Measurements from ENCODE around the gene IQCE.

Gene IQCE, protein sequence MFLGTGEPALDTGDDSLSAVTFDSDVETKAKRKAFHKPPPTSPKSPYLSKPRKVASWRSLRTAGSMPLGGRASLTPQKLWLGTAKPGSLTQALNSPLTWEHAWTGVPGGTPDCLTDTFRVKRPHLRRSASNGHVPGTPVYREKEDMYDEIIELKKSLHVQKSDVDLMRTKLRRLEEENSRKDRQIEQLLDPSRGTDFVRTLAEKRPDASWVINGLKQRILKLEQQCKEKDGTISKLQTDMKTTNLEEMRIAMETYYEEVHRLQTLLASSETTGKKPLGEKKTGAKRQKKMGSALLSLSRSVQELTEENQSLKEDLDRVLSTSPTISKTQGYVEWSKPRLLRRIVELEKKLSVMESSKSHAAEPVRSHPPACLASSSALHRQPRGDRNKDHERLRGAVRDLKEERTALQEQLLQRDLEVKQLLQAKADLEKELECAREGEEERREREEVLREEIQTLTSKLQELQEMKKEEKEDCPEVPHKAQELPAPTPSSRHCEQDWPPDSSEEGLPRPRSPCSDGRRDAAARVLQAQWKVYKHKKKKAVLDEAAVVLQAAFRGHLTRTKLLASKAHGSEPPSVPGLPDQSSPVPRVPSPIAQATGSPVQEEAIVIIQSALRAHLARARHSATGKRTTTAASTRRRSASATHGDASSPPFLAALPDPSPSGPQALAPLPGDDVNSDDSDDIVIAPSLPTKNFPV

DNA sequence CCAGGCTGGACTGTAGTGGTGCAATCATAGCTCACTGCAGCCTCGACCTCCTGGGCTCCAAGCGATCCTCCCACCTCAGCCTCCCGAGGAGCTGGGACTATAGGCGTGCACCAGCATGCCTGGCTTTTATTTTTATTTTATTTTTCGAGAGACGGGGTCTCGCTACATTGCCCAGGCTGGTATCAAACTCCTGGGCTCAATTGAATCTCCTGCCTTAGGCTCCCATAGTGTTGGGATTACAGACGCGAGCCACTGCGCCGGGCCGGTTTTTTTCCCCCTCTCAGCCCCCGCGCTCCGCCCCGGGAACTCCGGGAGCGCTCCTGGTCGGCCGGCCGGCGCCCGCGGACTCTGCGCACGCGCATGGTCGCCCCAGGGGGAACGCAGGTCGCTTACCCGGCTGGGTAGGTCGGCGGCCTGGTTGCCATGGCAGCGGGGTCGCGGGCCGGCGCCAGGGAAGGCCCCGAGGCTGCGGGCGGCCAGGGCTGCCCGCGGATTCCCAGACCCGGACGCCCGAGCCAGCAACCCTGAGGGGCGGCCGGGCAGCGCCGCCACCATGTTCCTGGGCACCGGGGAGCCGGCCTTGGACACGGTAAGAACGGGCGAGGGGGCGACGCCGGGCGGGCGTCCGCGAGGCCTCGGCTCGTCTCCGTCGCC is at the start of gene IQCE:
Gene IQCE (plus strand): TSS at position 351 of the 654 bp plus-strand sequence. CDS start 203 bp downstream, at position 554.
- DNase-seq (ENCODE audit: low read depth): peak; percentile 84

DNA sequence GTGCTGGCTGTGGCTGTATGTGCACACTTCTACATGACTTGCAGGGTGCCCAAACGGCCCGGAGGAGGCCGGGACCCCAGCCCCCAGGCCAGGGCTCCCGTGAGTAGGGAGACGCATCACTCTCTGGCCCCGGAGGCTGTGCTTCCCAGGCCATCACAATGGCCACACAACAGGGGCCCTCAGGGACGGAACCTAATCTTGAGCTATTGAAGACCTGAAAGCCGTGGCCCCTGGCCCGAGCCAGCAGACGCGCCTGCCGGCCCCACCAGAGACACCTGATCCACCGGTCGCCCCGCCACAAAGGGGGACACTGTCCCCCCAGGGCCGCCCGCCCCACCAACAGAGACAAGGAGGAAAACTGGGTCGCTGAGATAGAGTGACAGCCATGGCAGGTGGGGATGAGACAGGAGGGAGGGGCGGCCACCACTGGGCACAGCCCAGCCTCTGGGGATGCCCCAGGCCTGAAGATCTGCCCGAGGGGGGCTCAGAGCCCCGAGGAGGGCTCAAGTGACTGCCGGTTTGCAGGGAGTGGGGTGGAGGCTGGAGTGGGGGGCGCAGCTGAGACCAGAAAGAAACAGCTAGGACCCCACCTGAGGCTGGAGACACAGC is 49.4 kb upstream of the IQCE start:
- no peak for DNase-seq (ENCODE audit: low read depth)

DNA sequence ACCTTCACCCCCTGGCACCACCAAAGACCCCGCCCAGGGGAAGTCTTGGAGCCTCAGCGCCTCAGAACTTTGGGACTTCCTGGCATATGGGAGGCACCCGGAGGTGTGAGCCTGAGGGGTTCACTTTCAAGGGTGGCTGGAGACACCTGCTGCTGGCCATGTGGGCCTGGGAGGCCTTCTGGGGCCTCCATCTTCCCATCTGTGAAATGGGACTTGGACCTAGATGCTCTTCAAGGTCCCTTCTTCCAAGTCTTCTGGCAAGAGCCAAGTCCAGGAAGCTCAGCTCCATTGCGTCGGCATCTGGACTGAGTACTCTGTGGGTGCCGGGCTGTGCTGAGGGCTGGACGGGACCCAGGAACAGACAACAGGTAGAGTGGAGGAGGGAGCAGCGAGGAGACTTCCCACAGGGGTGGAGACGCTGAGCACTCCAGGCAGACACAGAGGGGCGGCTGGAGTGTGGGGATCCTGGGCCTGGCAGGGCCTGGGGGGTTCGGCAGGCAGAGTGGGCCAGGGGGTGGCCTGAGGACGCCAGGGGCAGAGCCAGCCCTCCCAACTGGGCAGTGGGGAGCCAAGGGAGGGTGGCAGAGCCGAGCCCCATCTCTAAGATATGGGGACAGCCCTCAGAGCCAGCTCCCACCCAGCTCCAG is 48.5 kb upstream of the IQCE start:
- DNase-seq (ENCODE audit: low read depth): no peak

DNA sequence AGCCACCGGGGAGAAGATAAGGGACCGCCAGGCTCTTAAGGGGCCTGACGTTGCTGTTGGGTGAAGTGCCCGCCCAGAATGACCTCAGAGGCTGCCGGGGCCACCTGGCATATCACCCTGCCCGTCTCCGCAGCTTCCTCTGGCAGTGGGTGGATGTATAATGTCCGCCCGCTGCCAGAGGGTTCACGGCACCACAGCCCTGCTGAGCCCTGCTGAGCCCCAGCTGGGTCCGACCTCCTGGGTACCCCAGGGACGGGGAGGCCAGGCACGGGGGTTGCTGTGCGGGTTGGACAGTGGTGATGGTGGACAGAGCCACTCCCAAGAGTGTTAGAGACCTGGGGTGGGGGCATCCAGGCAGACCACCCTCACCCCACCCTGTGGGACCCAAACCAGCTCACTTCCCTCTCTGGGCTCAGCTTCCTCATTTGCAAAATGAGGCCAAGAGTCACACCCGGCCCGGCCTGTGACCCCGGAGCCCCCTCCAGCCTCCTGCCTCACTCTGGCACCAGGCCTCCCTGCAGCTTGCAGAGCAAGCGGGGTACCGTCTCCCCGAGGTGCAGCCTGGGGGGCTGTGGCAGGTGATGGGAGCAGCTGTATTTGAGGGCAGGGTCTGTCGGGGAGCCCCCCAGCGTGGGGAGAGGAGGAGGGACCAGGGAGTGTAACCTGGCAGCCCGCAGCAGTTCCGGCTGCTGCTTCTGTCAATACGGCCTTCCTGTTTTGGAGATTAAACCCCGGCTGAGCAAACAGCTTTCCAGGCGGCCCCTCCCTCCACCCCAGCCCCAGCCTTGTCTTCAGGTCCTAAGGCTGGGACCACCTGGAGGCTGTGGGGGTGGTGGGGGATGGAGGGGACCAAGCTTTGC is 47.6 kb upstream of the IQCE start:
- no peak for DNase-seq (ENCODE audit: low read depth)

DNA sequence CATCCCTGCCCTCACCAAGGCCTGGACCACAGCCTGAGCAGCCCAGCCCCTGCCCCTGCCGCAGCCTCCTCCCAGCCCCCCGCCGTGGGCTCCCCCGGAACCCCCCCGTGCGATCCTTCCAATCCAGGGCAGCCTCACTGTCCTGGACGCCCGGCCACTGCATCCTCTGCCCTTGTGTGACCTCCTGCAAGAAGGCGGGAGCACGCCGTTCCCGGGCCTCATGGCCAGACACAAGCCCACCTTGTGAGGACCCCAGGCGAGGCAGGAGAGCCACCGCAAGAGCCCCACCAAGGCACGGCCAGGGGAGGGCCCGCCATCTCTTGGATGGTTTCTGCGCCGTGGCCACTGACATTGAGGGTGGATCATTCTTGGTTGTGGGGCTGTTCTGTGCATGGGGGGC is 47.0 kb upstream of the IQCE start:
- DNase-seq (ENCODE audit: low read depth): no peak

DNA sequence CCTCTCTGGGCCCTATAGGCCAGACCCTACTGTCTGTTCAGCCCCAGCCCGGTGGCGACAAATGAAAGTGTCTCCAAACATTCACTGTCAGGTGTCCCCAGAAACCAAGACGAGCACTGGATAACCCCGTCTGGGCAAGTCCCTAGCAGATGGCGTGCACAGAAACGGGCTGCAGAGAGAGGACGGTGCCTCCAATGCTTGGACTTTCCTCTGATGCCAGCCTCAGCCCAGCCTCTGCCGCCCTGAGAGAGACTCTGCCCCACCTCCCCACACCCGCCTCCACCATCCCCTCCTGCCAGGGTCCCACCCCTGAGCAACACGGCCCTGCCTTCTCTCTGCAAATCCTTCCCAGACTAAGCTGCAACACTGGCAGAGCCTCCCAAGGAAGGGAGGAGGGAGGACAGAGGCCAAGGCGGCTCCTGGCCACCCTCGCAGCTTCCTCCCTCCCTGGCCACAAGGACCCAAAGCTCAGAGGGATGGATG is 46.6 kb upstream of the IQCE start:
- DNase-seq (ENCODE audit: low read depth): no peak

DNA sequence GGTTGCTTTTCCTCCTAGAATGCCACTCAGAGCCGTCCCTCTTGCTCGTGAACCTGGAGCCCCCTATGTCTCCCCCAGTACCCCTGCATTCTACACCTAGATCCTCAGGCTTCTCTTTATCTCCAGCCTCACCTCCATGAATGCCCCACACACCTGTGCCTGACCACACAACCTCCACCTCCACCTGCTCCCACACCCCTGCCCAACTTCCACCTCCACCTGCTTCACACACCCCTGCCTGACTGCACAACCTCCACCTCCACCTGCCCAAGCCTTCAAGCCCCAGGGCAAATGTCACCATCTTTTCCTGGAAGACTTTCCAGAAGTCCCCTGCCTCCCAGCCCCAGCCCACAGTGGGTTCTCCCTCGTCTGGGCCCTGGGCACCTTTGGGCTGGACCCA is 46.1 kb upstream of the IQCE start:
- no peak for DNase-seq (ENCODE audit: low read depth)

DNA sequence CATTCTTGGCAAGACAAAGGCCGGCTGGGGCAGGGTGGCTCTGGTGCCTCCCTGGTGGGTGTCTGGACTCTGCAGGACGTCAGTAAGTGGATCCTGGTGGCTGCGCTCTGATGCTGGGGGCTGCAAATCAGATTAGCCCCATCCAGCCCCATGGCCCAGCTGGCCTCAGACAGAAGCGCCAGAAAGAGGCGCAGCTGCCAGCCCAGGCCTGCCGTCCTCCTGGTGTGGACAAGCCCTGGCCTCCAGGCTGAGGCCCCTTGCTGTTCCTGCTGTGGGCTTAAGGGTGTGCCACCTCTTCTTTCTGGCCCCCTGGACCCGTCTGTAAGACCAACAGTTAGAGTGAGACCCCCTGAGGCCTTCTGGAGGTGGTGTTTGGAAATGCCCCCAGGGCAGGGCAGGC is 45.1 kb upstream of the IQCE start:
- DNase-seq (ENCODE audit: low read depth): no peak

DNA sequence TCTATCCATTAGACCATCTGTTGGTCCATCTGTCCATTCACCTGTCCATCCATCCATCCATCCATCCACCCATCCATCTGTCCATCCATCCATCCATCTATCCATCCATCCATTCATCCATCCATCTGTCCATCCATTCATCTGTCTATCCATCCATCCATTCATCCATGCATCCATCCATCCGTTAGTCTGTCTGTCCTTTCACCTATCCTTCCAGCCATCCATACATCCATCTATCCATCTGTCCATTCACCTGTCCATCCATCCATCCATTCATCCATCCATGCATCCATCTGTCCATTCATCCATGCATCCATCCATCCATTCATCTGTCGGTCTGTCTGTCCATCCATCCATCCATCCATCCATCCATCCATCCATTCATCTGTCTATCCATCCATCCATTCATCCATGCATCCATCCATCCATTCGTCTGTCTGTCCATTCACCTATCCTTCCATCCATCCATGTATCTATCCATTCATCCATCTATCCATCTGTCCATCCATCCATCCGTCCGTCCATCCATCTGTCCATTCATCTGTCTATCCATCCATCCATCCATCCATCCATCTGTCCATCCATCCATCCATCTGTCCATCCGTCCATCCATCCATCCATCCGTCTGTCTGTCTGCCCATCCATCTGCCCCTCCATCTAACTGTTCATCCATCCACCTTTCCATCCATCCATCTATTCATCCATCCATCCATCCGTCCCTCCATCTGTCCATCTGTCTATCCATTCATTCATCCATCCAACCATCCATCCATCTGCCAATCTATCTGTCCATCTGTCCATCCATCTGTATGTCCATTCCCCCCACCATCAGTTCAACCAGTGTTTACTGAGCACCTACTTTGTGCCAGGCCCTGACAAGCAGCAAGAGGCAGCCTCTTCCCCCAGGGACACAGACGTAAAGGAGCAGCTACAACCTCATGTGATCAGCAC is 44.0 kb upstream of the IQCE start:
- no peak for DNase-seq (ENCODE audit: low read depth)

DNA sequence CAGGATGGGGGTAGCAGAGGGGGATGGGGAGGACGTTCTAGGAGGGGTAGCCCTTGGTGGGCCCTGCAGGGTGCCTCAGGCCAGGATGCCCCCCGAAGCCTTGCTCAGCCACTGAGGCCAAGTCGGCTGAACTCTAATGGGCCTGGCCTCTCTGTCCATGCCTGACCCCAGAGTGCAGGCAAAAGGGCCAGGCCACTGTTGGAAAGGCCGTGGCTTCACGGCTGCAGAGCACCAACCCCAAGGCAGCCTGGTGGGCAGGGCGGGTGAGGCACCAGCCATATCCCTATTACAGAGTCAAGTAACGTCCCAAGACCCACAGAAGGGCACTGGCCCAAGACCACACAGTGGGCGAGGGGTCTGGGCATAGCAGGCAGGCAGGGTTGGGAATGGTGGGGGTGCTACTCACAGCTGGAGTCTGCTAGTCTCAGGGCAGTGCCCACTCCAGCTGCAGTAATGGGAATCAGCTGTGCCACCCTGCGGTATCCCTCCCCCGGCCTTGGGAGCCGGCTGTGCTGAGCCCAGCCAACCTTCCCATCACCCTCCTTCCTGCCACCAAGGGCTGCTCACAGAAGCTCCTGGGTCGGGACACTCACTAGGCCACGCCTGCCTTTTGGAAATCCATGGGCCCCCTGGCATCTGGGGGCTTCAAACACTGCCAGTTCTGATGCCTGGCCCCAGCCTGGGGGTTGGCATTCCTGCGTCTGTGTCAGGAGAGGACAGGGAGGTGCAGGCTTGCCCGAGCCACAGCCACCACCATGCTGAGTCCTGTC is 43.2 kb upstream of the IQCE start:
- DNase-seq (ENCODE audit: low read depth): no peak

DNA sequence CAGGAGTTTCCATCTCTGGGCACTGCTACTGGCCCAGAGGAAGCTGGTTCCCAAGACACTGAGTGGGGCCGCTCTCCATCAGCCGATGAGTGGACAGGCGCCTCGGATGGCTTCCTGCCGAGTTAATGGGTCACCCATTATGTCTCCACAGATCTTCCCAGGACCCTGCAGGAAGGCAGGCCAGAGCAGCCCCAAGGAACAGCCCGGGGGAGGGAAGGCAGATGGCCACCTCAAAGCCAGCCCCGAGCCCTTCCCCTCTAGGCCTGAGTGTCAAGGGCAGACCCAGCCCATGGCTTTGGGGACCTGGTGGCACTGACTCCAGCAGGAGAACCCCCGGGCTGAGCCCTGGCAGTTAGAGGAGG is 42.6 kb upstream of the IQCE start:
- DNase-seq (ENCODE audit: low read depth): no peak

DNA sequence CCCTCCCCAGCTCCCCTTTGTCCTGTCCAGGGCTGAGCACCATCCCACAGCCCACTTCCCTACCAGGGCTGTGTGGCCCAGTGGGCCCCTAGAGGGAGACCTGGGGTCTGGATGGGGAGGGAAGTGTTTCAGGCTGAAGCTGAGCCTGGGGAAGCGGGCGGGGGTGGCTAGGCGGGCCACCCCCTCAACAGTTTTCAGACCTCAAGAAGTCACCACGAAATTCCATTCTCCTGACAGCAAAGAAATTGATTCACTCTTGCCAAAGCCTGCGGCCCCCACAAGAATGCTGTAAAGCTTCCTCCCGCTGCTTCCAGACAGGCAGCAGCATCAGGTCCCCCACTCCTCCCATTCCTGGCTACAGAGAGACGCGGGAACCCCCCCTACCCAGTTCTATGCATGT is 41.8 kb upstream of the IQCE start:
- no peak for DNase-seq (ENCODE audit: low read depth)

DNA sequence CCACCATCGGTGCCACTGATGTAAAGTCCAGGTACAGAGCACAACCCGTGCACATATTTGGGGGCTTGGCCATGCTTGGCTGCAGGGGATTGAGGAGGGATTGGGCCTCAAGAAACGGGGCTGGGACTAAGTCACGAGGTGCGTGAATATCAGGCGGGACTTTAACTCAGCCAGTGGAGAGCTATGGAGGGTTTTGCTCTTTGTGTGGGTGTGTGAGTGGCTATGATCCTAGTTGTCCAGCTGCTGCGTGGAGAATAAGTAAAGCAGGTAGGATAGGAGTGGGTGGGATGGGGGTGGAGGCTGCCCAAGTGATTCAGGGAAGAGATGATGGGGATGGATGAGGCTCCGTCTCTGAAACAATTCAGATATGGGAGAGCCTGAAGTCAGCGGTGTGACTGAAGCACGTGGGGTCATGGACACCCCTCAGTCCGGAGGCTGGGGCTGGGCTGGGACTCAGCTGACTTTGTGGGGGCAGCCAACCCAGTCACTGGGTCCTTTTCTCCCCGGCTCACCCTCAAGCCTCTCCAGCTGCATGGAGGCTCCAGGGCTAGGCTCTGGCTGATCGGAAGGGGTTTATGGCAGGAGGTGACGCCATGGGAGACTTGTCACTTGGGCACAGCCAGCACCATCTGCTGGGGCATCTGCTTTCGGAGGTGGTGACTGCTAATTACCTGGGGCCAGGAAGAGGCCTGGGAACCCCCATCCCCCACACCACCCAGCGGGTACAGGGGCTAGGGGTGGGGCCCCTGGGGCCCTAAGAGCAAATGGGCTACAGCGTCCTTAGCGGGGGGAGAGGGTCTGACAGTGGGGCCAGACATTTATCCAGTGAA is 40.9 kb upstream of the IQCE start:
- no peak for DNase-seq (ENCODE audit: low read depth)

DNA sequence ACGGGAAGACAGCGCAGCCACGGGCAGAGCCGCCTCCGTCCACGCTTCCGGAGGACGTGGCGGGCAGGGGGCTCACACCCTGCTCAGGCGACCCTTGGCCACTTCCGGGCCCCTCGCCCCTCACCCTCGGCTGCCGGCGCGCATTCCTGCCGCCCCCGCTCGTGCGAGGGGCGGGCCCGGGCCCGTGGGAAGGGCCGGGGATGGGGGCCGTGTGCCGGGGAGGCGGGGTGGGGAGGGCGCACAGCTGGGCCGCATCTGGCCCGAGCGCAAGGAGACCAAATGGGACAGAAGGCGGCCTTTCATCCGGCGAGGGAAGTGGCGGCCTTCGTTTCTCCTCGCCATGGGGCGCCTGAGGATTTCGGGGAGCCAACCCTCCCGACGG is 40.1 kb upstream of the IQCE start:
- DNase-seq (ENCODE audit: low read depth): no peak

DNA sequence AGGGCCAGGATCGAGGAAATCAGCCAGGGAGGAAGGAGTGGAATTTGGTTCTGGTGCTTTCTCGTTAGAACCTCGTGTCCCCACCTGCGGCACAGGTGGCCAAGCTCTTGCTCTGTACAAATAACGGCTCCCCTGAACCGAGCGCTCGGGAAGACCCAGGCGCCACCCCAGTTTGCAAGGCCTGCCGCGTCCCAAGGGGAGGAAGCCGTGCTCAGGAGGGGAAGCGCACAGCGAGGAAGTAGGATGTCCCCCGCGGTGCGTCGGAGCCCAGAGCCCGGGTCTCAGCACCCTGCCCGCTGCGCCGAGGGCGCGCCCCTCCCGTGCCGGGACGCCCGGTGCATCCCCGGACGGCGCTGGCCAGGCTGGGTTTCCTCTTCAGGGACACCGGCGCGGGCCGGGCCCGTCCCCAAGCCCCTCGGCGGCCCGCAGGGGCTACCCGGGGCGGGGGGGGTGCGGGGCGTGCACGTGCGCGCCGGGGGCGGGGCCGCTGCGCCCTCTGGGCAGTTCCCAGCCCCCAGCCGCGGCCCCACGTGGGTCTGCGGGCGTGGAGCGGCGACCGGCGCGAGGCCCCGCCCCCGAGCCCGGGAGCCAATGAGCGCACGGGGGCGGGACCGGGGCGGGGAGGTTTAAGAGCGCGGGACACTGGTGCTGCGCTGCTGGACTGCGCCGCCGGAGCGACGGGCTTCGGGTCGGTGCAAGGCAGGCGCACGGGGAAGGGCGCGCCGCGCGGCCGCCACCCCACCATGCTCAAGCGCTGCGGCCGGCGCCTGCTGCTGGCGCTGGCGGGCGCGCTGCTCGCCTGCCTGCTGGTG is 39.5 kb upstream of the IQCE start, which contains the start of gene LFNG:
Gene LFNG (plus strand): TSS at position 656 of the 812 bp plus-strand sequence. CDS start 88 bp downstream, at position 744.
- DNase-seq (ENCODE audit: low read depth): peak; percentile 74

DNA sequence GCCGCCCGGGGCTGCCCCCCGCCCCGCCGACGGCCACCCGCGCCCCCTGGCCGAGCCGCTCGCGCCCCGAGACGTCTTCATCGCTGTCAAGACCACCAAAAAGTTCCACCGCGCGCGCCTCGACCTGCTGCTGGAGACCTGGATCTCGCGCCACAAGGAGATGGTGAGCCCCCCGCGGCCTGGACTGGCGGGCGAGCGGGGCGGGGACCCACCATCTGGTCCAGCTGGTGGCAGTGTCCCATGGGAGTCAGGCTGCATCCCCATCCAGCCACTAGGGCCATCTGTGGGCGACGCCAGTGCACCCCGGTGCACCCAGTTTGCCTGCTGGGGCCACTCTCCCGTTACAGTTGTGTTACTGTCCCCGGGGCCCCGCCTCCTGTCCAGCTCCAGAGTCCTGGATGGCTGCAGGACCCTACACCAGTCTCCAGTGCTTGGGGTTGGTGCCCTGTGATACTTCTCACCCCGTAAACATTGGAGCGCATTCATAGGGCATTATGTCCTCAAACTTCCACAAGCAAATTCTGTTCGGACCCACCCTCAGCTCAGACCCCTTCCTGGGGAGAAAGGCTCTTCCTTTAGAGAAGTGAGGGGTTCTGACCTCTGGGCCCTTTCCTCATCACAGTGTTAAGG is 38.5 kb upstream of the IQCE start:
- no peak for DNase-seq (ENCODE audit: low read depth)

Measured in stimulated activated CD8-positive, alpha-beta memory T cell treated with anti-CD3 and anti-CD28 coated beads, Interleukin-12 subunit alpha, Interleukin-12 subunit beta, amount 100 ng/mL, for 1 hour (primary cell).